HG02852 (cell line): Measurements from ENCODE around the gene ELN.

ENCODE experiments used
- ATAC-seq: cut with Tn5 transposase; IDR thresholded peaks from one replicate; pipeline ENCODE4 v1.9.1; 2021; ENCODE audit warnings: mild to moderate bottlenecking, moderate library complexity; ENCODE audit not compliant: unreplicated experiment

The ELN gene

GRCh38 chr7:74092321-74092963 is 64.5 kb downstream of the ELN start:
- no peak for ATAC-seq

GRCh38 chr7:74092964-74093471 is 65.0 kb downstream of the ELN start:
- peak; percentile 61 for ATAC-seq

- peak; percentile 2 for ATAC-seq
Observed at GRCh38 chr7:74093671-74094223, 65.8 kb downstream of the ELN start.

- peak; percentile 48 for ATAC-seq
Observed at GRCh38 chr7:74094224-74095101, 66.5 kb downstream of the ELN start.

GRCh38 chr7:74095135-74095534 is 67.2 kb downstream of the ELN start:
- no peak for ATAC-seq

- no peak for ATAC-seq
Observed at GRCh38 chr7:74097937-74098614, 70.1 kb downstream of the ELN start.

GRCh38 chr7:74099031-74099430 is 71.1 kb downstream of the ELN start:
- ATAC-seq, result no peak

GRCh38 chr7:74101061-74101681 is 73.2 kb downstream of the ELN start:
- peak; percentile 91 for ATAC-seq

- no peak for ATAC-seq
Observed at GRCh38 chr7:74103219-74103772, 75.3 kb downstream of the ELN start.

GRCh38 chr7:74104702-74105101 is 76.7 kb downstream of the ELN start:
- ATAC-seq, result no peak

GRCh38 chr7:74105992-74106391 is 78.0 kb downstream of the ELN start:
- ATAC-seq, result no peak

GRCh38 chr7:74106846-74107245 is 78.9 kb downstream of the ELN start:
- ATAC-seq, result no peak

- ATAC-seq, result no peak
Observed at GRCh38 chr7:74115326-74115725, 87.4 kb downstream of the ELN start.

GRCh38 chr7:74116356-74116755 is 88.4 kb downstream of the ELN start:
- ATAC-seq, result no peak
